Body of pancreas (tissue), 4 donors: ENCODE results near the gene CEND1.
A peak's percentile ranks its signal among the peaks of the same experiment; 100 is the strongest.

Source experiments
- POLR2A ChIP-seq, 3 donors: fragments of 450-650 bp; IDR thresholded peaks; one replicate each; pipeline ENCODE4 v1.6.1; 2016; ENCODE audit warnings: antibody characterized with exemption in 3 of 3, mild to moderate bottlenecking in 2 of 3
- TF ChIP-seq, protein P1 (sequence below), 7 experiments: fragments of 450-650 bp in 4 of 7; fragments of 200-600 bp in 3 of 7; sonication (generic) in 3 of 7; IDR thresholded peaks; one replicate each; pipeline ENCODE4 v1.5.1; 2016 to 2019; ENCODE audit warnings: antibody characterized with exemption in 7 of 7

DNA sequence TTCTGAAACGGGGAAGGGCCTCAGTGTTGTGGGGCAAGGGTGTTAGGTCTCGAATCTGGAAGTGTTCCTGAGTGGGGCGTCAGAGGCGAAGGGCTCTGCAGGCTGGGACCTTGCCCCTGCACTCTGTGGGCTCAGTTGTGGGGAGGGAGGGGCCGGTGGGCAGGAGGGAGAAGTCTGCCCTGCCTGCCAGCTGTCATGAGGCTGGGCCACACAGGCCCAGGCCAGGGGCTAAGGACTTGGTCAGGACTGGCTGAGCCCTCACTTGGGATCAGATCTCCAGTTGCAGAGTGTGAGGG lies 38.0 kb upstream of the CEND1 start, which contains the start of gene CRACR2B:
- TF ChIP-seq, protein P1, sequence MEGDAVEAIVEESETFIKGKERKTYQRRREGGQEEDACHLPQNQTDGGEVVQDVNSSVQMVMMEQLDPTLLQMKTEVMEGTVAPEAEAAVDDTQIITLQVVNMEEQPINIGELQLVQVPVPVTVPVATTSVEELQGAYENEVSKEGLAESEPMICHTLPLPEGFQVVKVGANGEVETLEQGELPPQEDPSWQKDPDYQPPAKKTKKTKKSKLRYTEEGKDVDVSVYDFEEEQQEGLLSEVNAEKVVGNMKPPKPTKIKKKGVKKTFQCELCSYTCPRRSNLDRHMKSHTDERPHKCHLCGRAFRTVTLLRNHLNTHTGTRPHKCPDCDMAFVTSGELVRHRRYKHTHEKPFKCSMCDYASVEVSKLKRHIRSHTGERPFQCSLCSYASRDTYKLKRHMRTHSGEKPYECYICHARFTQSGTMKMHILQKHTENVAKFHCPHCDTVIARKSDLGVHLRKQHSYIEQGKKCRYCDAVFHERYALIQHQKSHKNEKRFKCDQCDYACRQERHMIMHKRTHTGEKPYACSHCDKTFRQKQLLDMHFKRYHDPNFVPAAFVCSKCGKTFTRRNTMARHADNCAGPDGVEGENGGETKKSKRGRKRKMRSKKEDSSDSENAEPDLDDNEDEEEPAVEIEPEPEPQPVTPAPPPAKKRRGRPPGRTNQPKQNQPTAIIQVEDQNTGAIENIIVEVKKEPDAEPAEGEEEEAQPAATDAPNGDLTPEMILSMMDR (IDR thresholded peaks at IDR 0.05): no peak
- peak; percentile 4 to 41 (median 30) for TF ChIP-seq POLR2A (IDR thresholded peaks at IDR 0.05)
